ENCODE results near the gene MOAP1.
"Not testable (repeated sequence)": the region's sequence is repeated elsewhere in the genome, so short reads cannot be mapped to it uniquely, and the experiment has no call there.

The MOAP1 gene

DNA sequence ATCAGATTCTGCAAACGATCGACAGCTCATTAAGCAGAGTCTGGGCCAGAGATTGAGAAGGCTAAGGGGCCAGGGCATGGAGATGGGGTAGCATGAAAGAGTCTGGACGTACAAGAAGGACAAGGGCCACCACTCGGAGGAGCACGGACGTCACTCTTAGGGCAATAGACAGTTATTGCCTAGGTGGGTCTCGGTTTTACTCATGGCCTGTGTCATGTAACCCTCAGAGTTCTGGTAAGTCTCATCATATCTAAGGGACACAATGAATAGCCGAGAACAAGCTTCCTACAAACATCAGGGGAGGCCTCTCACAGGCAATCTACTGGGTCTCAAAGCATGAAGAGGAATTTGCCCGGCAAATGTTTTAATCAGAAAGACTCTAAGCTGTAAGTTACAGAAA, 38.6 kb downstream of the MOAP1 start:
- DNase-seq (ENCODE audit: low spot score) = no peak

GRCh38 chr14:93142854-93143652, 41.6 kb downstream of the MOAP1 start:
- DNase-seq (ENCODE audit: low spot score) = no peak

DNA sequence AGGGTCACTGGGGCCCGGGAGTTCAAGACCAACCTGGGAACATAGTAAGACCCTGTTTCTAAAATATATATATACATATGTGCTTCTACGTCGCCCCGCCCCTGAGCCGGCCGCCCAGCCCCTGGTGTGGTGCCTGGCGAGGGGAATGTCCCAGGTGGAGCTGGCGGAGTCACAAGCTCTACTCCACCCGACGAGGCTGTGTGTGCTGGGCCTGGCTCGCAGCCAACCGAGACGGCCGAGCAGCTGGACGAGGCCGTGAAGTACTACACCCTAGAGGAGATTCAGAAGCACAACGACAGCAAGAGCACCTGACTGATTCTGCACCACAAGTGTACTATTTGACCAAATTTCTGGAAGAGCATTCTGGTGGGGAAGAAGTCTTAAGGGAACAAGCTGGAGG, 46.8 kb downstream of the MOAP1 start:
- DNase-seq (ENCODE audit: low spot score) = no peak

GRCh38 chr14:93136508-93136907, 48.2 kb downstream of the MOAP1 start:
- DNase-seq (ENCODE audit: low spot score) = not testable (repeated sequence)

DNA sequence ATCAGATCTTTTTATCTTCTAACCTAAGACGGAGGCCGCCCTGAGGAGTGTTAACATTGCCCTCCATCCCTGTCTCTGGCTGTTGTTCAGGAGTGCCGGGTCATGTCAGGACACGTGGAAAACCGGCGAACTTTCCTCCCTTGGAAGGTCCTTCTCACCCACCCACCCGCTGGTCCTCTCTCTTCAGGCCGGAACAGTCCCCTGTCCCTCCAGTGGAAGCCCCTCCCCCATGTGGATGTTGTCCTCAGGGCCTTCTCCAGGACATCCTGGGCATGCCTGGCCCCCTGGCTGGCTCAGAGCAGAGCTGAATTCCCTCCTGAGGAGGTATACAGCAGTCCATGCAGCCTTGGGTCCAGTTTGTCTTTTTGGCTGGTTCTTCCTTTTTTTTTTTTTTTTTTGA, 48.7 kb downstream of the MOAP1 start:
- DNase-seq (ENCODE audit: low spot score) = no peak

DNA sequence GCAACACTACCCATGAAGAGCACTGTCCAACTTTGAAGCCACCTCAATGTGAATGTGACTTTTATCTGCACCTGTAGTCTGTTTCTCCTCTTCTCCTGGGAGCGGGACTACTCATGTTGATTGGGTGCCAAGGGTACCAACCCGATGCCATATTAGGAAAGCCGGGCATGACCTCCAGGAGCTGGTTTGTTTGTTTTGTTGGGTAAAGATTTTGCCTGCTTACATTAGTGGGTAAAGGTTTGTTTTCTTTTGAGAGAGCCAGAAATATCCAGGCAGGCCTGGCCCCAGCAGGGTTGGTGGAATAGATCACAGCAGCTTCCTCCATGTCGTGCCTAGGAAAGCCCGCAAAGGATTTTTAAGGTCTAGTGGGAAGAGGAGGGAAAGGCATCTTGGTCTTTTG, 49.3 kb downstream of the MOAP1 start:
- DNase-seq (ENCODE audit: low spot score) = no peak

DNA sequence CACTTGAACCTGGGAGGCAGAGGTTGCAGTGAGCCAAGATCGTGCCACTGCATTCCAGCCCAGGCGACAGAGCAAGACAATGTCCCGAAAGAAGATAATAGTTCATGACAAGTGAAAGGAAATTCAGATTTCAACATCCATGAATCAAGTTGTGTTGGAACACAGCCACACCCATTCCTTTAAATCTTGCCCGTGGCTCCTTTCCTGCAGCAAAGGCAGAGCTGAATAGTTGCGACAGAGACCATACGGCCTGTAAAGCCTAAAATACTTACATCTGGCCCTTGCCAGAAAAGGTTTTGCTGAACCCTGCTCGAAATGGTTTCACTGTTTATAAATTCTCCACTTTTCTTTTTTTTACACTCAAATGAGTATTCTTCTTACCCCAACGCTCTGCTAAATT, 51.2 kb downstream of the MOAP1 start:
- no peak for DNase-seq (ENCODE audit: low spot score)

- DNase-seq (ENCODE audit: low spot score) = peak; percentile 67
These were observed 52.1 kb downstream of the MOAP1 start for GRCh38 chr14:93132472-93133065.
